Posterior cingulate gyrus (tissue), 11 donors: ENCODE results near the gene FBRSL1.

ENCODE experiments used
- DNase-seq, 10 donors: peaks; one replicate each; pipeline versions ENCODE4 v3.0.0 to v3.0.0-alpha.2; 2020 to 2021; ENCODE audit warnings: mixed read lengths in 3 of 10
- intact Hi-C: fragments of 100-400 bp; cut with DNase I; formaldehyde crosslinking; loops from one replicate; pipeline ENCODE4 v1.15.1; 2023

FBRSL1 gene

GRCh38 chr12:132492522-132492921, 2.6 kb downstream of the FBRSL1 start:
- peak in 1 of 10 donors; percentile 85 for DNase-seq
- intact Hi-C loops, result no loop called here

GRCh38 chr12:132492951-132493350, 3.0 kb downstream of the FBRSL1 start:
- peak in 1 of 10 donors; percentile 71 for DNase-seq
- intact Hi-C loops, result no loop called here

- DNase-seq, result peak in 1 of 10 donors; percentile 56
- intact Hi-C loops, result no loop called here
Measured at GRCh38 chr12:132493482-132494178, 3.7 kb downstream of the FBRSL1 start.

DNA sequence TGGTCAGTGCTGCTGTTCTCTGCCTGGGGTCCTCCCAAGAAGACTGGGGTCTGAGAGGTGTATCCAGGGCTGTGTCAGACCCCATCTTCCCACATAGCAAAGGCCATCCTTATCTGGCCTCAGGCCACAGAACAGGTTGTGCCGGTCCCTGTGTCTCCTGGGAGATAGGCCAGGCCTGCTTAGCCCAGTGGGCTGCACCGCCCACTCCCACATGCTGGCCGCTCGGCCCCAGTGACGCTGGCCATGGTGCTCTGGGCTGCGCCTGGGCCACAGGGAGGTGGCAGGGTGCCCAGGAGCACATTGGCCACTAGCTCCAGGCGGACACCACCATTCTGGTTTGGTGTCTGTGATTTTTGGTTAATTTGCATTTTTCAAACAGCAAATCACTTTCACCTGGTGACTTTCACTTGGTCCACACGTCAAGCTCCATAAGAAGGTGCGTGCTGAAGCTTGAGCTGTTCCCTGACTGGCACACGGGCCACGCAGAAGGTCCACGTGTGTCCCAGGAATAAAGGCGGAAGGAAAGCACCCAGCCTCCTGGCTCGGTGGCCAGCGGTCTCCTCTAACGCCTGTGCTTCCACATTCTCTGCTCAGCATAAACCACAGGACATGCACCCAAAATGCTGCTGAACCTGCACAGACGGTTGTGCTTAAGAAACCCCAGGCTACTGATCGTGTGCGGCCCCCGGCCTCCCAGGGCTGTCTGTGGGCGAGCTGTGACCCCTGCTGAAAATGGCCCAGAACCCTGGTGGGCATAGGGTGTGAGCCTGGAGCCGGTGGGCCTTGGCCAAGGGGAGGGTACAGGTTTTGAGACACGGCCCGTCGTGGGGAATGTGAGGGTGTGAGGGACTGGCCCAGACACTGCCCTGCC, 4.6 kb downstream of the FBRSL1 start:
- peak in 2 of 10 donors; percentile 40 to 89 for DNase-seq

DNA sequence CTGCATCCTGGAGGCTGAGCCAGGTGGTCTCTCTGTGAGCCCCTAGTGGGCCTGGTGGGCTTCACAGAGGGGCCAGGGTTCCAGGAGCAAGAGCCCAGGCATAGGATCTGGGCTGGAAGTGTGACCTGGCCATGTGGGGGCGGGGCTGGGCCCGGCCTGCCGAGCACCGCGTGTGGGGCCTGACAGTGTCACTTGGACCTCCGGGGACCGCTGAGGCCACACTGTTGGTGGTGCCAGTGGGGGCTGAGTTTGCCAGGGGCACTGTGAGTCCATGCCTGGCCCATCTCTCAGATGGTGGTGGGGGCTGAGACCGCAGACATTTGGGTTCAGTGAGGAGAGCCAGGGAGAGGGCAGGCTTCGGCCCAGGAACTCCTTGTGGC, 5.2 kb downstream of the FBRSL1 start:
- no peak for DNase-seq
- intact Hi-C loops, result no loop called here

More for the DNA sequence above, 4.6 kb downstream of the FBRSL1 start:
- intact Hi-C loops, result no loop called here

DNA sequence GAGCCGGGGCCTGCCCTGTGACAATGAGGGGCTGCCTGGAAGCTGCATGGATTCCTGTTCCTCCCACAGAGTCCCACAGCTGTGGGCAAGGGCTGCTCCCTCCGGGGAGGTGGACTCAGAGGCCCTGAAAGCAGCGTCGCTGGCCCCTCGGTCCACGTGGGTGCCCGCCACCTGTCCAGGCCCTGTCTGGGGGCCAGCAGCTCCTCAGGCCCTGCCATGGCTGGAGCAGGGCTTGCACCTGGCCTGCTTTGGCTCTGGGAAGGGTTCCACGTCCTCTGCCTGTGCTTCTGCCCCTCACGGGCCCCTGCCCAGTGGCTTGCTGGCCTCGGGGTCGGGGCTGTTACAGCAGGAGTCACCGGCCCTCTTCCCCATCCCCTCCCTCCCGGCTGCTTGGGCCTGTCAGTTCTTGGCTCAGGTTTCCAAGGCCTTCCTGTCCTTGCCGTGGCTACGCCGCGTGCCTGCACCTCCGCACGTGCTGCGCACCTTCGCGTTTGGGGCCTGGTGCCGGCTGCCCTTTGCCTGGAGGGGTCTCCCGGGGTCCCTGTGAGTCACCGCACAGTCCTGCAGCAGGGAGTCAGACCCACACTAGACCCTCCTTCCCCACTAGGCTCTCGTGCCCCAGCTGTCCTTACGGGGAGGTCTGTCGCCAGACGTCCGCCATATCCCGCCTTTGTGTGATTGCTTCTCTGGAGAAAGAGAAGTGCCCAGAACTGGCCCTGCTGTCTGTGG, 5.8 kb downstream of the FBRSL1 start:
- intact Hi-C loops, result no loop called here
- DNase-seq, result no peak

DNA sequence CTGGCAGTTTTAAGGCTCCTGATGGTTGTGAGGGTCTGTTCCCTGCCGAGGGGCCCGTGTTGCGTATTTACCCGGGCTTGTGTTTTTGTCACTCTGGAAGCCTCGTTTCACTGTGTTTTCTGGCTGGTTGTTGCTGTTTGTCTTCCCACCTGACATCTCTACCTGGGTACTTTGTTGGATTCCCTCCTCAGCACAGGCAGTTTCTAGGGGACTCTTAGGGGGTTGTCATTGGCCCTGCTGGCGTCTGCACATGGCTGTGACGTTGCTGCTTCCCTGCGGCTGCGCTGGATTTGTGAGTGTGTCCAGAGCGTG, 6.4 kb downstream of the FBRSL1 start:
- DNase-seq, result no peak
- intact Hi-C loops, result no loop called here

GRCh38 chr12:132496710-132497109, 6.8 kb downstream of the FBRSL1 start:
- no peak for DNase-seq
- intact Hi-C loops, result no loop called here

- DNase-seq, result no peak
- intact Hi-C loops, result no loop called here
Measured at GRCh38 chr12:132497514-132498405, 7.8 kb downstream of the FBRSL1 start.

DNA sequence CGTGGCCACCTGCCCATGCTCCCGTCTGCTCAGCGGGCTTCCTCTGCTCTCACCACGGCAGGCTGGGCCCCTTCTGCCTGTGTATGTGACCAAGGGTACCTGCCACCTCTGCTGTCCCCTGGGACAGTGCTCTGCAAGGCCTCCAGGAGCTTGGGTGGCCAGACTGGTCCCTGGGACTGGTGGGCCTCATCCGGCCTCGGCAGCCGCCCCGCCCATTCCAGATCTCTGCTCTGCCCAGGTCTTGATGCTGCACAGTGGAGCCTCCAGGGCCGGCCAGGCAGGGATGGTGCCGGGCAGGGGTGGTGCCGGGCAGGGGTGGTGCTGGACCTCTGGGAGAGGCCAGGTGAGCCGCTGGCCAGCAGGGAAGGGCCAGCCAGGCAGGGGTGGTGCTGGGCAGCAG, 9.0 kb downstream of the FBRSL1 start:
- no peak for DNase-seq
- intact Hi-C loops, result no loop called here

DNA sequence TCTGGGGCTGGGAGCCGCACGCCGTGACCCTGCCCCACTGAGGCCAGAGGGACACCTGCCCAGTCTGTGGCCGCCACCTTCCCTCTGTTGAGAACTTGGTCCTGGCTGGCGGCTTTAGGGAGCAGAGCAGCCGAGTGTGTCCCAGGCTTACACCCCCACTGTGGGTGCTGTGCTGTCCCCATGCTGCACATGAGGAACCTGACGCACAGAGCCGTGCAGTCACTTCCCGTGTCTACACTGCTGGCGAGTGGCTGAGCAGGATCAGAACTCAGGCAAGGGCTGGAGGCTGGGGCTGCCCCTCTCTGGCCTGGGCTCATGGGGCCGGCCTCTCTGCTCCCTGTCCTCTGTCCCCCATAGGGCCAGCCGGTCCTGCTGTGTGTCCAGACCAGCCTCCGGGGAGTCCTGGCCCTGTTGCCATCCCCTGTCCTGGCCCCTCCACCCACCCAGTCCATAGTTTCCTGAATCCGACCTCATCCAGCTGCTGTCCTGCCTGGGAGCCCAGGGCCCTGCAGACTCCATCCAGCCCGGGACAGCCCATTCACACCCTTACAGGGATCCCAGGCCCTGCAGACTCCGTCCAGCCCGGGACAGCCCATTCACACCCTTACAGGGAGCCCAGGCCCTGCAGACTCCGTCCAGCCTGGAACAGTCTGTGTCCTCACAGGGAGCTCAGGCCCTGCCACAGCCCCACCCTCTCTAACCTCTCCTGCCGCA, 10.3 kb downstream of the FBRSL1 start:
- intact Hi-C loops, result no loop called here
- DNase-seq, result no peak

DNA sequence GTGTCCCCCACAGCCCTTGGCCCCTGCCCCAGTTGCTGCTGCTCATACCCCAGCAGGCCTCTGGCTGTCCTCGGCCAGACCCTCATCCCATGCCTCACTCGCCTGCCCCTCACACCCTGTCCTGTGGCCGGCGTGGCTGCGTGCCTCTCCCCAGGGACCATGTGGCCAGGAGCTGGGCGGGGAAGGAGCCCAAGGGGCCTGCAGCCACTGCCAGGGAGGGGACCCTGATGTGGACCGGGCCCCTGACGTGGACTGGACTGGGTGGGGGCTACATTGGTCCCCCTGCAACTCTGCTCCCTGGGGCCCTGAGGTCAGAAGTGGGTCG, 10.9 kb downstream of the FBRSL1 start:
- intact Hi-C loops, result no loop called here
- no peak for DNase-seq

DNA sequence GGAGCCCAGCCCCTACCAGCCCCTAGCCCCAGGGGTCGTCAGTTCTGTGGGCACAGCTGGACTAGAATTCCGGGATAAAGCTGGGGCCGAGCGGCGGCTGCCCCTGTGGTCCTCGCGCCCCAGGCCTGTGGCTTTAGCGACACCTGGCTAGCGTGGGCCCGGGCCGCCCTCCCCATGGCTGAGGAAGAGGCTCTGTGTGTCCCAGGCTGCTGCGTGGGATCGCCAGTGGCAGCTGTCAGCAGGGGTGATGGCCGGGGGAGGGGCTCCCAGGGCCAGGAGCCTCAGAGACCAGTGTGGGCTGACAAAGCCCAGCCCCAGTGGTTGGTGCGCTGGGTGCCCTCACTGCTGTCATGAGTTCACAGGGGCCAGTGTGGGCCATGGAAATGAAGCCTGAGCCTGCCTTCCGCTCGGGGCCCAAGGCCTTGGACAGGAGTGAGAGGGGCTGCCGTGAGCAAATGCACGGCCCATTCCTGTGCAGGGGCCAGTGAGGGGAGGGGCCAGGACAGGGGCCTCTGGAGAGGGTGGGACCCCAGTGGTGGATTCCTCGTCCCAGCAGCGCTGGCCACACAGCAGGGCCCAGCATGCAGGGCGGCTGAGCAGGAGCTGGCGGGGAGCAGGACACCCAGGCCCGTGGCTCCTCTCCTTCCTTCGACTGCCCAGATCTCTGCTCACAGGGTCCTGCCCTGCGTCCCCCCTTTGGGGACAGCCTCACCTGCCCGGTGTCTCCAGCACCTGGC, 11.4 kb downstream of the FBRSL1 start:
- DNase-seq, result no peak
- intact Hi-C loops, result no loop called here

GRCh38 chr12:132502149-132502881, 12.4 kb downstream of the FBRSL1 start:
- DNase-seq, result no peak
- intact Hi-C loops, result no loop called here

- DNase-seq, result no peak
- intact Hi-C loops, result no loop called here
Measured at GRCh38 chr12:132502882-132503193, 12.9 kb downstream of the FBRSL1 start.

DNA sequence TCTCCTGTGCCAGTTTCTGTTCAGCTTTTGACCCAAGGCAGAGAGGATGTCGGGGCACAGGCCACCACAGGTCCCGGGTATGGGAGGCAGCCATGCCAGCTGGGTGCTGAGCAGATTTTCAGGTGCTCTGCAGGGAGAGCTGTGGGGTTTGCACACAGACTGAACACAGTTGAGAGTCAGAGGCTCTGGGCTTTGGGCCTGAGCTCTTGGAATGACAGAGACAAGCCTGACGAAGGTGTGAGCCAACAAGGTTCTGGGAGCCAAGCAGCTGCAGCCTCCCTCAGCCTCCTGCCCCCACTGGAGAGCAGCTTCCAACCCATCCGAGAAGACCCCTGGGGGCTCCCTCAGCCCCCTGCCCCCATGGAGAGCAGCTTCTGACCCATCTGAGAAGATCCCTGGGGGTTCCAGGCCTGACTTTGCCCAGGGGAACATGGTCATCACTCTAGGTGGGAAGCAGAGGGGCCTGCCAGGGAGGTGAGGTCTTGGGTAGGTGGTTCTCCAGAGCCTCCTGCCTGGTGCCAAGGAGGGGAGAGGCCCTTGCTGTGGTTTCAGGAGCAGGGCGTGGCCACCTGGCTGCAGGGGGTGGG, 13.8 kb downstream of the FBRSL1 start:
- no peak for DNase-seq
- intact Hi-C loops, result no loop called here

DNA sequence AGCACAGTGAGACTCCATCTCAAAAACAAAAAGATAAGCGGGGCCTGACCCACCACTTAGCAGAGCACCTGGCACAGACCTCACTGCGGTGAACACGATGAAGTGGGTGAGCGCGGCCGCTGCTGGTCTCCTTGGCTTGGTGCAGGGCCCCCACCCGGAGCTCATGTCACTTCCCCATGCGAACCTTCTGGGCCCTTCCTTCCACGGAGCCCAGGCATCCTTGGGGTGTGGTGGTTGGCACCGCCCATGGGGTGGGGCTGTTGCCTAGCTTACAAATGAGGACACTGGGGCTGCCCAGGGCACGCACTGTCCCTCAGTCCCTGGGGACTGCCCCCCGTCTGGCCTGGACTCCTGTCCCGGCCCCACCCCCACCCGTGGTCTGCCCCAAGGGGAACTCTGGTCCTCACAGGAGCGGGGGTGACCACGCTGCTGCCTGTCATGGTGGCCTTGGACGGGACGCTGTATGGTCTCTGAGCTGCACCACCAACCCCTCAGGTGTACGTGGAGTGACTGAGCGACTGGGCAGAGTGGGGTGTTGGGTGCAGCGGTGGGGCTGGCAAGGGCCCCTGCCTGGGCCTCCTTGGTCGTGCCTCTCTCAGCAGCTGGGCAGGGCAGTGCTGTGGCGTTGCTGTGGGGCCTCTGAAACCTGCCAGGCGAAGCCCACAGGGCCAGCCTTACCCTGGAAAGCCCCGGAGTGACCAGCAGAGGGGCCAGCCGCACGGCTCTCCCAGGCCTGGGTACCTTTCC, 15.3 kb downstream of the FBRSL1 start:
- no peak for DNase-seq
- intact Hi-C loops, result no loop called here

GRCh38 chr12:132505852-132506219, 15.9 kb downstream of the FBRSL1 start:
- intact Hi-C loops, result no loop called here
- no peak for DNase-seq
